Activated naive CD4-positive, alpha-beta T cell treated with Interleukin-2 at 50 U/mL for 16 hours (primary cell): ENCODE results near the gene MRPS18A.

Experiments used
- DNase-seq: peaks from one replicate; pipeline ENCODE4 v3.0.0-alpha.2; 2020

The MRPS18A gene

DNA sequence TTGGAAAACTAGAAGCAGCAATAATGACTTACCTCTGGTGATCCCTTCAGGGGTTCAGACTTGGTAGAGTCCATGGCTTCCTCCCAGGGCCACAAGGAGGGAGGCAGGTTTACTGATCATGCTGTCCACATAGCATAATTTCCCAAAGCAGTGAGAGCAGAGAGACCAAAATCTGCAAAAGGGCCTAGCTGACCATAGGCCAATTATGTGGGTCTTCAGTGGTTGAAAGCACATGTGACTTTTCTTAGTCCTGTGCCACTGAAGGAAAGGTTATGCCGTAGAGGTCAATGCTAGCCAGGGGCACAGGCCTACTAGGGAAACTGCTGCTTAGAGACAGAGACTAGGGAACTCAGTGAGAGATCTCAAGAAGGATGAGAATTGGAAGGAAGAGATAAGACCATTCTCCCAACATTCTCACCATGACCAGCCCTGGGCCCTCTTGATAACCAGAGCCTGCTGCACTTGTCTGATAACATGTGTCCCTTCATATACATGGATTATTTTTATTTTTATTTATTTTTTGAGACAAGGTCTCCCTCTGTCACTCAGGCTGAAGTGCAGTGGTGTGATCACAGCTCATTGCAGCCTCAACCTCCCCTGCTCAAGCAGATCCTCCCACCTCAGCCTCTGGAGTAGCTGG, 56.5 kb downstream of the MRPS18A start:
- no peak for DNase-seq

DNA sequence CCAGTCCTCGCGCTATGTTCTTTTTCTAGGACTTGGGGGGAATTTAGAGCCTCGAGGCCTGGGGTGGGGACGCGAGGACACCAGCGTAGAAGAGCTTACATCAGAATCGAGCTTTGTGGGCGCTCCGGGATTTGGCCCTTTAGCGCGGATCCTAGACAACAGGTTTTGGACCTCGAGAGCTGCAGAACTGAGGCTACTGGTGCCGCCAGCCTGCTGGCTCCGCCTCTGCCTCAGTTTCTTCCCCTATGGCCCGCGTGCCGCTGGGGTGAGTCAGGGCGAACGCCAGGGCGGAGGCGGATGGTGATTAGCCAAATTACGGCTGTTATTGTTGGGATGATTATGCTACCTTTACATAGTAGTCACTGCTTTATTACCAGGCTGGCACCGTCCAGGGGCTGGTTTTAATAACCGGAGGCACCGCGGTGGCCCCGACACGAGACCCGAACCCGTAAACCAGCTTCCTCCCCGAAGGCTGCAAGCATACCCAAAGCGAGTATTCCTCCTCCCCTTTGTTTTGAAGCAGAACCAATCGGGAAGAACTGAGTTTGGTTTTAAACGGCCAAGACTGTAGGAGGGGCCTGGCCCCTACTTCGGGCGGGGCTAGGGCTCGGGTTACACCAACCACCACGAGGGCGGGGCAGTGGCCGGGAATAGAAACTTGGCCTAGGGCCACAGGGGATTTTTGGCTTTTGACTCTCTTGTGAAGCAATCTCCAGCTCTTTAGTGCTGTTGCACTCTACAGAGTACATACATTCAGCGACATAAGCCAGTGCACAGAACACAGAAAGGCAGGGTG, 57.9 kb downstream of the MRPS18A start:
- DNase-seq = peak; percentile 92

DNA sequence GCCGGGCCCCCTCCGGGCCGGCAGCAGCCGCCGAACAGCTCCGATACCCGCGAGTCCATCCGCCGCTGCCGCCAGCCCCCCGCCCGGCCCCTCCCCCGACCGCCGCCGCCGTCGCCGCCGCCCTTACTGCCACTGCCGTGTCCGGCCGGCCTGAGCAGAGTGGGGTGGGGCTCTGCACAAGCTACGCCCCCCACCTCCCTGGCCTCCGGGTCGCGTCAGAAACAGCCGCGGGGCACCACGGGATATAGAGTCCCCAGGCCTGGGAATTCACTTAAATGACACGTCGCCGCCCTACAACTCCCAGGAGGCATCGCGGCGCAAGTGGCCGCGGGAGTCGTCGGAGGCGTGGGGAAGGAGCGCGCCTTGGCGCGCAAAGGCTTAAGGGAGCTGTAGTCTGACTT, 58.5 kb downstream of the MRPS18A start, which contains the start of gene GTPBP2:
TSS of gene GTPBP2 (minus strand) at position 161 of the 401 bp plus-strand sequence. CDS start at position 59, 102 bp downstream.
- peak; percentile 98 for DNase-seq

DNA sequence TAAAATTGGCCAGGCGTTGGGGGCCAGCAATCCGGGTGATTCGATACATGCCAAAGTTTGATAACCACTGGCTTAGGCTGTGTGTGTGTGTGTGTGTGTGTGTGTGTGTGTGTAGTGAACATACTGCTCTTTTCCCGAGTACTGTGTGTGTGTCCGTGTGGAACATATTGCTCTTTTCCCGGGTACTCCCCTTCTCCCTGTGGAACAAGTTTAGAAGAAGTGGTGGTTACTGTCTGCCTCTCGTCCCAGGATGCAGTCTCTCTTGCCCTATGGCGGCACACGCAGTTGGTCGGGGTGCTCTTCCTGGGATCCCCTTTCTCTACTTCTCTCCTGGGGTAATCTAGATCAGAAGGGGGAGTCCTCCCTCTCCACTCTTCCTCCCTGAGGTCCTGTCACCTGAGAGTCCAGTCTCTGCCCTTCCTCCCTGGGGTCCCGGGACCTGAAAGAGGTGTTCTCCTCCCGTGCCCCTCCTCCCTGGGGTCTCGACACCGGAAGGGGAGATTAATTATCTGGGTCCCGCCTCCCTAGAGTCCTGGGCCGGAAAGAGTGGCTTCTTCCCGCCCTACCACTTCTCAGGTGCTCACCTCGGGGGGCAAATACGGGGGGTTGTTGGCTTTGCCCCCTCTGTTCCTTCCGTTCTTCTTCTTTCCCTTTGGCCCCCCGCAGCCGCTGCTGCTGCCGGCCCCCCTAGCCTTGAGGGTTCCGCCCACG, 59.0 kb downstream of the MRPS18A start:
- peak; percentile 57 for DNase-seq

DNA sequence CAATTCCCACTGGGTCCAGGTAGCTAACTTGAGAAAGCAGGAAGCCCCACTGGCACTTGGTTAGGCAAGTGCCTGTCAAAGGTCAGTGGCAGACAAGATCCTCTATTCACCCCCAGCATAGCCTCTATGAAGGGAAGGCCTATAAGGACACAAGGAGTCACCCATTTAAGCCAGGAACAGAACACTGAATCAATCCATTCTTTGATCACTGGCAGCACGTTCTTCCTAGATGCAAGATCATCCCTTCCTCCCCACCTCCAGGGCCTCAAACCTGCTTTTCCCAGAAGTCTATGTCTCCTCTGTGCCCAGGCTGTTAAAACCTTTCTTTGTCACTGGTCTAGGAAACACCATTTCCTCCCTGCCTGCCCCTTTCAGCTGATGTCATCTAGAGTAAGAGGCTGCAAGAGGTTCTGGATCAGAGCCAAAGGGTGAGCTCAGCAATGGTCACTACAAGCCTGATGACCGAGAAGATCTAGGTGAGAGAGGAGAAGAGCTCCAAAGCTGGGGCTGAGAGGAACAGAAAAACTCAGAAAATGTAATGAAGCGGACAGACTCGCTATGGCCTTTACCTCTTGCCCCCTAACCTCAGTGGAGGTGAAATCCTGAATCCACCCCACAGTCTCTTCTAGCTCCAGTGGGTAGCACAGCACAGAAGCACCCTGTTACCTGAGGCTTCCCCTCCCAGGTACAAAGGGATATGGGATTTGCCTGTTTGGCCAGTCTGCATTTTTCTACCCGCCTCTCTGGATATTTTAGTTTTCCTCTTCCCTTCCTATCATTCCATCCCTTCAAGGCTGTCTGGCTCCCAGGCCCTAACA, 60.4 kb downstream of the MRPS18A start:
- no peak for DNase-seq

DNA sequence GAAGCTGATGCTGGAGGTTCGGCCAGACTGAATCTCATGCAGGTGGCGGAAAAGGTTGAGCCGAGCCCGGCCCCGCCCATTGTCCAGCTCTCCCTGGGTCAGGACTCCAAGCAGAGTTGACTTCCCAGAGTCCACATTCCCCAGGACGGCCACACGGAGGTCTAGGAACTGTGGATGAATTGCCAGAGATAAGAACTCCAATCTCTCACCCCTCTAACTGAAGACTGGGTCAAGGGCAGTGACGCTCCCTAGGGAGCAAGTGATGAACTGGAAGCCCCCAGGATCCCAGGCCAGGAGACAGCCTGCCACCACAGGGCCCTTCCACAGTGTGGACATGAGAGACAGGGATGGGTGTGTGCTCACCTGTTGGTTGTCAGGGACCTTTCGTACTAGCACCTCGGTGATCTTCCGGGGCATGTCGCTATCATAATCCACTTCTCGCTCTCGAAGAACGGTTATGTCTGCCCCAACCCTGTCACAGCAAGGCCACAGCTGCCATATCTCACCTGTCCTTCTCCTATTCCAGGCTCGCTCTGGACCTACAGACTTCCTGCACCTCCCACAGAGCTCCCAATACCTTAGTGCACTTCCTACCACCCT, 62.1 kb downstream of the MRPS18A start:
- no peak for DNase-seq

DNA sequence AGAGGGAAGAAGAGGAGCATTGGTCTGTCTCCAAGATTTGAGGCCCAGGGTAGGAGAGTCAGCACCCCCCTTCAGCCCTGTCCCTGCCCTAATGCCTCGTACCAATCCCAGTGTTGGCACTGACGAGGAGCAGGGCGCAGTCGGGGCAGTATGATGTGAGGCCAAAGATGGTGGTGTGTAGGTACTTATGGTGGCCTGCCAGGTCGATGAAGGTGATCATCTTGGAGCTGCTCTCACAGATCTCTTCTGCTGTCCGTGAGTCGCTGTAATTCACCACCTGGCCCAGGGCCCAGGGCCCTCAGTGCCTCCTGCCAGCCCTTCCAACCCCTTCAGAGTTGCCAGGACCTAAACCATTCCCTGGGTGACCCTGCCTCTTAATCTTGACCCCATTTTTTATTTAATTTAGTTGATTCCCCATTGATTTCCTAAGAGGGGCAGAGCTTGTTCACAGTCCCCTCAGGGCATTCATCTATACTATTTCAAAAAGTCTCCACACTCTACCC, 62.8 kb downstream of the MRPS18A start:
- DNase-seq = no peak

DNA sequence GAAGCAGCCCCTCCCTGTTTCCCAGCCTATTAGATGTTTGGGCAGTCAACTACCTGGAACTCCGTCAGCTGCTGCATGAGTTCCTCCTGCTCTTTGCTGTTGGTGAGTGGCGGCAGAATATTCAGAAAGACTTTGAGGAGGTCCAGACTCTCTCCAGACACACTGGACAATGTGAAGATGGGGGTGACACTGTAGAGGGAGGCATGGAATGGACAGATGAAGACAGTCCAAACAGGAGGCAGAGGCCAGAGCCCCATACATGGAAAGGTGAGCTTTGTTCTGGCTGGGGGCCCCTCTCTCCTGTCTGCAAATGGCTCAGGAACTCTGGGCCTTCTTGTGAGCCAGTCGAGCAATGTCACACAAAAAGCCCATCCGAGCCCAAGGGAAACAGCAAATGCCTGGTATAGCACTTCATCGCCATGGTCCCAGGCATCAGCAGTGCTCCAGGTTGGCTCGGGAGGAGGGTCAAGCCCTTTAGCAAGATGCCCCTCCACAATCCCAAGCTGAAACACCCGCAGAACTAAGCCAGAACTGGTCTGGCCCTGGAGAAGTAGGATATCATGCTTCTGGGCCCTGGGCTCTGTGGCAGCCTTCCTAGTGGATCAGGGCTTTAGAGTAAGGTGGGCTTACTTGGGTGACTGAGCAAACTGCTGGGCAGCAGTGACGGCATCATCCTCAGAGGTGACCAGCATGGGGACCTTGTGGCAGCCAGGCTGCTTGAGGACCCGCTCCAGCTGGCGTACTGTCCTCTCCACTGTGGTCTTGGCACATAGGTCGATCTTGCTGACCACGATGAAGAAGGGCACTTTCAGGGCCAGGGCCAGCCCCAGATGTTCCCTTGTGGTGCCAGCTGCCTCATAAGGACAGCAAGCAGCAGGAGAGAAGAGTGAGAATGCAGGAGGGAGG, 63.5 kb downstream of the MRPS18A start:
- DNase-seq = no peak

DNA sequence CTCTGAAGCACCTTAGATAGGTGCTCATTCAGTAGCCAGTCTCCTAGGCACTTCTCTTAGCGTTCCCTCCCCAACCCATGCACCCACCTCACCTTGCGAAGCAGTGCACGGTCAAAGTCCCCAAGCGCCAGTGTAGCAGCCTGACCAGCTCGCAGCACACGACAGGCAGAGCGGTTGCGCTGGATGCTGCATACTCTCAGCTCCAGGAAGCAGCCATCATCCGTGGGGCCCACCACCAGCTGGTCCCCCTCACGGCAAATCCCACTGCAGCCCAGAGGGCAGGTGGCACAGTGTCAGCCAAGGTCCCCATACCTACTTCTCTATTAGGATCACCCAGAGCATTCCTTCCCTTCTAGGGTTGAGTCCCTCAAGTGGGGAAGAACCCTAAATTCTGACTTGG, 65.0 kb downstream of the MRPS18A start:
- DNase-seq = no peak

DNA sequence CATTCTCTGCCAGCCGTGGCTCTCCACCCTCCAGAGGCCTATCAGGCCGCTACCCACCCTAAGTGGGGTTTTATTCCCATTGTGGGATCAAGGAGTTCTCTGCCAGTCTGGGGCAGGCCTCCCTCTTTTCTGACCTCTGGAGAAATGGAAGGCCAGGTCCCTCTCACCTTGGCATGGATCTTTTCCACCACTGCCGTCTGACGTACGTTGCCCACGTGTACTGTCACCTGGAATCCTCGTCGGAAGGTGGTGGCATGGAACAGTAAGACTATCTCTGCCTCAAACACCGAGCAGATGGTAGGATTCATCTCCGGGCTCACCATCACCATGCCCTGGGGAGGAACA, 65.8 kb downstream of the MRPS18A start:
- DNase-seq = no peak
